Ishikawa (cell line): ENCODE results near the gene GRAMD4.

ENCODE experiments used
- CEBPB ChIP-seq: IDR thresholded peaks from 2 replicates; pipeline ENCODE4 v1.6.1; 2012
- EGR1 ChIP-seq: IDR thresholded peaks from 2 replicates; pipeline ENCODE4 v1.6.1; 2012
- EP300 ChIP-seq: IDR thresholded peaks from 2 replicates; pipeline ENCODE4 v1.6.1; 2012; ENCODE audit warnings: borderline replicate concordance
- FOXM1 ChIP-seq: IDR thresholded peaks from 2 replicates; pipeline ENCODE4 v1.6.1; 2012; ENCODE audit warnings: low read depth, borderline replicate concordance
- MAX ChIP-seq: IDR thresholded peaks from 2 replicates; pipeline ENCODE4 v1.6.1; 2012
- NFIC ChIP-seq: IDR thresholded peaks from 2 replicates; pipeline ENCODE4 v1.6.1; 2012
- RAD21 ChIP-seq: IDR thresholded peaks from 2 replicates; pipeline ENCODE4 v1.6.1; 2012; ENCODE audit warnings: low read depth
- REST ChIP-seq: IDR thresholded peaks from 2 replicates; pipeline ENCODE4 v1.6.1; 2012; ENCODE audit warnings: low read depth, mild to moderate bottlenecking
- TAF1 ChIP-seq: IDR thresholded peaks from 2 replicates; pipeline ENCODE4 v1.6.1; 2012; ENCODE audit warnings: low read depth, mild to moderate bottlenecking
- USF1 ChIP-seq: IDR thresholded peaks from 2 replicates; pipeline ENCODE4 v1.6.1; 2012

GRCh38 chr22:46653596-46653995 lies 33.4 kb downstream of the GRAMD4 start:
- TF ChIP-seq EP300: no peak
- no peak for TF ChIP-seq RAD21
- no peak for TF ChIP-seq FOXM1
- no peak for TF ChIP-seq EGR1
- TF ChIP-seq CEBPB: no peak
- TF ChIP-seq TAF1: no peak
- no peak; the same call in 1 of the 2 replicates for TF ChIP-seq USF1
- TF ChIP-seq MAX: peak; percentile 68; the same call in 1 of the 2 replicates
- no peak for TF ChIP-seq REST
- no peak for TF ChIP-seq NFIC
